Measurements from ENCODE around the gene ANAPC10. TPM values are rescaled to one million over a fixed set of nuclear protein-coding genes. Genes with fewer than 3 reads are reported as not detected.

Gene ANAPC10
- total and polyA plus RNA-seq, 2 of the 4 experiments (the other 2 are of a cell fraction), result 17.1 to 22.4 TPM

DNA sequence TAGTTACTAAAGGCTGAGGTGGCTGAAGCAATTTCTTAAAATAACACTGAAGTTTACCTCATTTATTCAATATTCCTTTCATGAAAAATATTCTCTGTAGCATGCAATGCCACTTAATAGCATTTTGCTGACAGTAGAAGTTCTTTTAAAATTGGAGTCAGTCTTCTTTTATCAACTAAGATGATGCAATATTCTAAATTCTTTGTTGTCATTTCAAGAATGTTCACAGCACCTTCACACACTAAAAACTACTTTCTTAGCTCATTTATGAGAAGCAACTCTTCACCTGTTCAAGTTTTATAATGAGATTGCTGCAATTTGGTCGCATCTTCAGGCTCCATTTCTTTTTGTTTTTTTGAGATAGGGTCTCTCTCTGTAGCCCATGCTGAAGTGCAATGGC lies 48.8 kb downstream of the ANAPC10 start:
- no peak overlapping the region for H4K5ac ChIP-seq (ENCODE audit: low read depth, low read length)
- H3K27ac ChIP-seq (ENCODE audit: insufficient read depth, low read length), result no peak overlapping the region
- no peaks in the 10 kb centered on the region for H3K36me3 ChIP-seq (ENCODE audit: control insufficient read depth, insufficient read depth, low read length)
- H3K27me3 ChIP-seq (ENCODE audit: control insufficient read depth, insufficient read depth, low read length), result no peaks in the 10 kb centered on the region
- no TSS peak for BruUV-seq (replicated peaks)
- peaks cover 9 to 10% of the 10 kb centered on the region in 2 experiments; a peak in 3 of 4 replicates for H3K79me1 ChIP-seq (ENCODE audit: low read depth in 1 of 2, low read length in 2 of 2)
- H3K9ac ChIP-seq (ENCODE audit: low read depth, low read length), result no peak overlapping the region
- intact Hi-C loops (cut with micrococcal nuclease) (no loop called here), in situ Hi-C loops (cut with MboI; ENCODE audit: low sequenced_read_pairs) (no loop called here), dilution Hi-C loops (cut with HindIII; ENCODE audit: low sequenced_read_pairs, unreplicated experiment) (no loop called here)
- ChIA-PET POLR2A (ENCODE audit: unreplicated experiment) (no interaction called here), CTCF (no interaction called here)
- WGBS, 2 experiments (ENCODE audit: extremely low coverage in 2 of 2, insufficient read length in 1 of 2), result no CpG with 5 or more reads among the region's 1 CpG
- no peak overlapping the region for H2BK20ac ChIP-seq (ENCODE audit: low read depth, low read length)
- no peak overlapping the region for H3K14ac ChIP-seq (replicated peaks; ENCODE audit: low read depth, low read length)
- no peak overlapping the region for H3K18ac ChIP-seq (ENCODE audit: low read depth, low read length)
- no peak for TF ChIP-seq MAZ (IDR thresholded peaks at IDR 0.05; ENCODE audit: borderline replicate concordance, low read depth, low read length)
- TF ChIP-seq MXI1 (IDR thresholded peaks at IDR 0.05; ENCODE audit: borderline replicate concordance, low read depth, low read length), result no peak
- TF ChIP-seq RCOR1 (IDR thresholded peaks at IDR 0.05; ENCODE audit: insufficient replicate concordance, low read length), result no peak
- TF ChIP-seq, protein P1, sequence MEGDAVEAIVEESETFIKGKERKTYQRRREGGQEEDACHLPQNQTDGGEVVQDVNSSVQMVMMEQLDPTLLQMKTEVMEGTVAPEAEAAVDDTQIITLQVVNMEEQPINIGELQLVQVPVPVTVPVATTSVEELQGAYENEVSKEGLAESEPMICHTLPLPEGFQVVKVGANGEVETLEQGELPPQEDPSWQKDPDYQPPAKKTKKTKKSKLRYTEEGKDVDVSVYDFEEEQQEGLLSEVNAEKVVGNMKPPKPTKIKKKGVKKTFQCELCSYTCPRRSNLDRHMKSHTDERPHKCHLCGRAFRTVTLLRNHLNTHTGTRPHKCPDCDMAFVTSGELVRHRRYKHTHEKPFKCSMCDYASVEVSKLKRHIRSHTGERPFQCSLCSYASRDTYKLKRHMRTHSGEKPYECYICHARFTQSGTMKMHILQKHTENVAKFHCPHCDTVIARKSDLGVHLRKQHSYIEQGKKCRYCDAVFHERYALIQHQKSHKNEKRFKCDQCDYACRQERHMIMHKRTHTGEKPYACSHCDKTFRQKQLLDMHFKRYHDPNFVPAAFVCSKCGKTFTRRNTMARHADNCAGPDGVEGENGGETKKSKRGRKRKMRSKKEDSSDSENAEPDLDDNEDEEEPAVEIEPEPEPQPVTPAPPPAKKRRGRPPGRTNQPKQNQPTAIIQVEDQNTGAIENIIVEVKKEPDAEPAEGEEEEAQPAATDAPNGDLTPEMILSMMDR (conservative IDR thresholded peaks at IDR 0.05; ENCODE audit: low read depth, low read length), result no peak
- peak; percentile 66 for TF ChIP-seq CEBPB (IDR thresholded peaks at IDR 0.05; ENCODE audit: low read depth, low read length)
- H4K91ac ChIP-seq (ENCODE audit: insufficient read depth, low read depth, low read length), result no peak overlapping the region
- H2AK9ac ChIP-seq (replicated peaks; ENCODE audit: low read depth, low read length, poor library complexity), result no peak overlapping the region
- no peak overlapping the region for H2BK15ac ChIP-seq (ENCODE audit: low read depth, low read length)
- no peak overlapping the region for H3K56ac ChIP-seq (ENCODE audit: extremely low read depth, insufficient read depth, low read length)
- ATAC-seq (ENCODE audit: low read depth) (no peak), DNase-seq (no peak)
- no peak overlapping the region for H3K4ac ChIP-seq (ENCODE audit: low read depth, low read length)
- H3K23ac ChIP-seq (ENCODE audit: low read depth, low read length), result no peak overlapping the region
- no peak overlapping the region for H3K4me3 ChIP-seq (ENCODE audit: insufficient read depth, low read depth, low read length)
- H4K20me1 ChIP-seq (ENCODE audit: insufficient read depth, low read length), result no peaks in the 10 kb centered on the region
- no peak overlapping the region for H2AFZ ChIP-seq (replicated peaks; ENCODE audit: low read length, poor library complexity)
- H2BK120ac ChIP-seq (ENCODE audit: low read depth, low read length), result no peak overlapping the region
- H3K4me1 ChIP-seq (ENCODE audit: control insufficient read depth, insufficient read depth, low read length), result no peaks in the 10 kb centered on the region
- no peaks in the 10 kb centered on the region; the same call in 1 of the 2 replicates for H3K9me1 ChIP-seq (ENCODE audit: insufficient read depth, low read length)
- H4K8ac ChIP-seq (ENCODE audit: low read depth in 2 of 2, low read length in 2 of 2), result no peak overlapping the region
- H2BK5ac ChIP-seq (ENCODE audit: low read depth, low read length, poor library complexity, severe bottlenecking), result no peak overlapping the region
- H3K9me3 ChIP-seq (ENCODE audit: control insufficient read depth, insufficient read depth, low read length), result no peaks in the 10 kb centered on the region
- H2AK5ac ChIP-seq (ENCODE audit: low read depth, low read length), result no peak overlapping the region
- no peak overlapping the region for H3K4me2 ChIP-seq (ENCODE audit: low read depth, low read length)

Data from IMR-90 (cell line).